Spinal cord (tissue), 10 donors: Measurements from ENCODE around the gene TRAF7. TPM values are rescaled to one million over a fixed set of nuclear protein-coding genes. Genes with fewer than 3 reads are reported as not detected.

Experiments
- DNase-seq, 6 donors: peaks; one replicate each; pipeline versions ENCODE4 v3.0.0 to v3.0.0-alpha.2; 2013 to 2015; ENCODE audit warnings: low spot score in 6 of 6, low read depth in 4 of 6
- H3K27ac ChIP-seq: one replicate; pipeline ENCODE4 v1.5.1; 2013; ENCODE audit warnings: low read depth, low read length, control low read depth
- H3K27me3 ChIP-seq: one replicate; pipeline ENCODE4 v1.6.1; 2013; ENCODE audit warnings: low read length; ENCODE audit not compliant: control insufficient read depth, insufficient read depth
- H3K36me3 ChIP-seq: one replicate; pipeline ENCODE4 v1.6.1; 2013; ENCODE audit warnings: low read length; ENCODE audit not compliant: control insufficient read depth, insufficient read depth
- H3K4me1 ChIP-seq: one replicate; pipeline ENCODE4 v1.6.1; 2013; ENCODE audit warnings: low read length; ENCODE audit not compliant: control insufficient read depth, insufficient read depth
- H3K4me3 ChIP-seq: one replicate; pipeline ENCODE4 v1.5.1; 2013; ENCODE audit warnings: low read depth, low read length, control low read depth
- H3K9me3 ChIP-seq: one replicate; pipeline ENCODE4 v1.6.1; 2013; ENCODE audit warnings: low read length; ENCODE audit not compliant: control insufficient read depth, insufficient read depth
- whole genome bisulfite sequencing: methylation state at CpG from one replicate; pipeline ENCODE4 v1.1.5; 2013; ENCODE audit warnings: missing lambda C conversion rate; ENCODE audit not compliant: insufficient coverage; 5-methylcytosine and 5-hydroxymethylcytosine counted together
- polyA plus RNA-seq, 2 donors: library from polyadenylated mRNA; unstranded; fragments of 120-200 nt; gene quantifications; one replicate each; pipeline ENCODE4 v1.2.1, GENCODE V29; 2013; ENCODE audit not compliant: insufficient read length in 2 of 2
- small RNA-seq: library from RNA; depleted of rRNA; stranded (forward); fragments of <200 nt; gene quantifications from one replicate; pipeline ENCODE3, GENCODE V24; 2014; ENCODE audit warnings: low replicate concordance
- total RNA-seq, 2 donors: library from RNA; depleted of rRNA in 1 of 2; stranded (reverse); fragments of 120-200 nt in 1 of 2; fragments of >200 nt in 1 of 2; gene quantifications; one replicate each; pipeline versions ENCODE4 v1.2.3 to v1.2.4, GENCODE V29; 2013 to 2014
- donor health status: healthy.

Gene TRAF7
- total and polyA plus RNA-seq, 4 donors = 20.4 to 62.6 (median 51.4) TPM

GRCh38 chr16:2226918-2227317 lies 71.3 kb downstream of the TRAF7 start:
- H3K4me3 ChIP-seq = no peak overlapping the region
- no peaks in the 10 kb centered on the region for H3K9me3 ChIP-seq
- peaks cover 22% of the 10 kb centered on the region for H3K4me1 ChIP-seq
- no peak overlapping the region for H3K27ac ChIP-seq
- no peak for DNase-seq
- 84% methylated on average over 4 of the region's 6 CpGs for WGBS
- H3K27me3 ChIP-seq = no peaks in the 10 kb centered on the region
- H3K36me3 ChIP-seq = peaks cover 64% of the 10 kb centered on the region

Small RNAs within 50 kb of the gene (small RNA-seq; reads per million reads assigned to genes)
- not detected for gene MIR3180-5
- not detected for gene MIR4516
- gene RF00019 = not detected
- not detected for gene SNORD60

Other genes with a start within 250 kb of the TRAF7 start
- not detected for gene HS3ST6, start 237.4 kb upstream of the TRAF7 start, total RNA-seq
- gene HS3ST6, start 237.4 kb upstream of the TRAF7 start, polyA plus RNA-seq = not detected
- 10 to 100 TPM; 10.0 to 10.3 TPM for gene MSRB1, start 212.6 kb upstream of the TRAF7 start, total RNA-seq
- 10 to 100 TPM; 24.5 to 25.8 TPM for gene MSRB1, start 212.6 kb upstream of the TRAF7 start, polyA plus RNA-seq
- under 1 TPM in 1 of 2 donors, not detected in 1; 0.06 TPM for gene RPL3L, start 201.1 kb upstream of the TRAF7 start, total RNA-seq
- under 1 TPM in 1 of 2 donors, not detected in 1; 0.32 TPM for gene RPL3L, start 201.1 kb upstream of the TRAF7 start, polyA plus RNA-seq
- gene NDUFB10, start 196.2 kb upstream of the TRAF7 start, total RNA-seq = 100 to 1,000 TPM in 1 of 2 donors, 10 to 100 TPM in 1; 78.7 to 146 TPM
- gene NDUFB10, start 196.2 kb upstream of the TRAF7 start, polyA plus RNA-seq = 100 to 1,000 TPM; 170 to 178 TPM
- 1,000 to 10,000 TPM in 1 of 2 donors, 100 to 1,000 TPM in 1; 682 to 1,440 TPM for gene RPS2, start 191.0 kb upstream of the TRAF7 start, total RNA-seq
- gene RPS2, start 191.0 kb upstream of the TRAF7 start, polyA plus RNA-seq = 1,000 to 10,000 TPM; 1,742 to 1,957 TPM
- not detected for gene RNF151, start 188.9 kb upstream of the TRAF7 start, total RNA-seq
- gene RNF151, start 188.9 kb upstream of the TRAF7 start, polyA plus RNA-seq = not detected
- 10 to 100 TPM; 12.9 to 31.4 TPM for gene TBL3, start 183.7 kb upstream of the TRAF7 start, total RNA-seq
- 10 to 100 TPM; 32.1 to 39.0 TPM for gene TBL3, start 183.7 kb upstream of the TRAF7 start, polyA plus RNA-seq
- gene NOXO1, start 174.3 kb upstream of the TRAF7 start, total RNA-seq = under 1 TPM; 0.40 to 0.72 TPM
- 1 to 10 TPM; 1.6 to 1.7 TPM for gene NOXO1, start 174.3 kb upstream of the TRAF7 start, polyA plus RNA-seq
- gene GFER, start 171.6 kb upstream of the TRAF7 start, total RNA-seq = 10 to 100 TPM in 1 of 2 donors, 1 to 10 TPM in 1; 7.2 to 24.3 TPM
- 10 to 100 TPM; 34.0 to 36.1 TPM for gene GFER, start 171.6 kb upstream of the TRAF7 start, polyA plus RNA-seq
- 10 to 100 TPM; 20.1 to 71.0 TPM for gene SYNGR3, start 165.8 kb upstream of the TRAF7 start, total RNA-seq
- 100 to 1,000 TPM; 109 to 111 TPM for gene SYNGR3, start 165.8 kb upstream of the TRAF7 start, polyA plus RNA-seq
- gene ZNF598, start 146.0 kb upstream of the TRAF7 start, total RNA-seq = 1 to 10 TPM; 5.4 to 8.2 TPM
- gene ZNF598, start 146.0 kb upstream of the TRAF7 start, polyA plus RNA-seq = 10 to 100 TPM; 28.8 to 31.7 TPM
- 1 to 10 TPM in 1 of 2 donors, under 1 TPM in 1; 0.20 to 2.3 TPM for gene NPW, start 136.0 kb upstream of the TRAF7 start, total RNA-seq
- 1 to 10 TPM in 1 of 2 donors, under 1 TPM in 1; 0.49 to 4.9 TPM for gene NPW, start 136.0 kb upstream of the TRAF7 start, polyA plus RNA-seq
- 10 to 100 TPM; 25.6 to 52.0 TPM for gene NHERF2, start 128.9 kb upstream of the TRAF7 start, total RNA-seq
- gene NHERF2, start 128.9 kb upstream of the TRAF7 start, polyA plus RNA-seq = 10 to 100 TPM; 83.5 to 95.7 TPM
- 10 to 100 TPM; 19.7 to 42.1 TPM for gene NTHL1, start 107.9 kb upstream of the TRAF7 start, total RNA-seq
- gene NTHL1, start 107.9 kb upstream of the TRAF7 start, polyA plus RNA-seq = 10 to 100 TPM; 34.3 to 40.1 TPM
- 10 to 100 TPM; 39.6 to 65.8 TPM for gene TSC2, start 107.8 kb upstream of the TRAF7 start, total RNA-seq
- gene TSC2, start 107.8 kb upstream of the TRAF7 start, polyA plus RNA-seq = 100 to 1,000 TPM; 168 to 231 TPM
- gene PKD1, start 19.9 kb upstream of the TRAF7 start, total RNA-seq = 10 to 100 TPM; 68.1 to 86.2 TPM
- gene PKD1, start 19.9 kb upstream of the TRAF7 start, polyA plus RNA-seq = 100 to 1,000 TPM; 201 to 289 TPM
- gene RAB26, start 7.2 kb upstream of the TRAF7 start, total RNA-seq = 1 to 10 TPM; 6.6 to 8.2 TPM
- gene RAB26, start 7.2 kb upstream of the TRAF7 start, polyA plus RNA-seq = 10 to 100 TPM; 26.8 to 29.8 TPM
- gene CASKIN1, start 40.8 kb downstream of the TRAF7 start, total RNA-seq = 10 to 100 TPM; 10.4 to 29.4 TPM
- 10 to 100 TPM; 83.0 to 86.2 TPM for gene CASKIN1, start 40.8 kb downstream of the TRAF7 start, polyA plus RNA-seq
- 10 to 100 TPM; 10.6 to 29.2 TPM for gene MLST8, start 49.7 kb downstream of the TRAF7 start, total RNA-seq
- 10 to 100 TPM; 76.6 to 80.9 TPM for gene MLST8, start 49.7 kb downstream of the TRAF7 start, polyA plus RNA-seq
- 10 to 100 TPM in 1 of 2 donors, 1 to 10 TPM in 1; 5.2 to 13.3 TPM for gene BRICD5, start 55.1 kb downstream of the TRAF7 start, total RNA-seq
- gene BRICD5, start 55.1 kb downstream of the TRAF7 start, polyA plus RNA-seq = 10 to 100 TPM; 21.7 to 30.5 TPM
- gene PGP, start 59.1 kb downstream of the TRAF7 start, total RNA-seq = 10 to 100 TPM; 15.9 to 16.9 TPM
- gene PGP, start 59.1 kb downstream of the TRAF7 start, polyA plus RNA-seq = 10 to 100 TPM; 26.7 to 35.7 TPM
- 10 to 100 TPM; 18.0 to 29.2 TPM for gene E4F1, start 67.8 kb downstream of the TRAF7 start, total RNA-seq
- 10 to 100 TPM; 29.7 to 31.9 TPM for gene E4F1, start 67.8 kb downstream of the TRAF7 start, polyA plus RNA-seq
- gene DNASE1L2, start 80.7 kb downstream of the TRAF7 start, total RNA-seq = 1 to 10 TPM; 1.9 to 2.6 TPM
- 1 to 10 TPM; 5.2 to 6.1 TPM for gene DNASE1L2, start 80.7 kb downstream of the TRAF7 start, polyA plus RNA-seq
- gene ECI1, start 95.8 kb downstream of the TRAF7 start, total RNA-seq = 10 to 100 TPM; 18.8 to 52.6 TPM
- gene ECI1, start 95.8 kb downstream of the TRAF7 start, polyA plus RNA-seq = 10 to 100 TPM; 55.3 to 58.9 TPM
- 100 to 1,000 TPM in 1 of 2 donors, 10 to 100 TPM in 1; 72.7 to 109 TPM for gene RNPS1, start 112.3 kb downstream of the TRAF7 start, total RNA-seq
- gene RNPS1, start 112.3 kb downstream of the TRAF7 start, polyA plus RNA-seq = 100 to 1,000 TPM; 265 to 285 TPM
- gene ABCA3, start 184.9 kb downstream of the TRAF7 start, total RNA-seq = 10 to 100 TPM; 34.3 to 61.0 TPM
- 10 to 100 TPM; 87.9 to 88.5 TPM for gene ABCA3, start 184.9 kb downstream of the TRAF7 start, polyA plus RNA-seq